ENCODE data around the gene FBXL19. TPM values are rescaled to one million over a fixed set of nuclear protein-coding genes. Genes with fewer than 3 reads are reported as not detected.

The FBXL19 gene
- total and polyA plus RNA-seq, 2 of the 8 experiments (the other 6 are each of a cell fraction or from before 2014, with no cell fraction given), result 47.2 to 72.2 TPM

GRCh38 chr16:30876867-30877266, 46.5 kb upstream of the FBXL19 start:
- Histone ChIP-seq H3K79me1 (ENCODE audit: low read depth, low read length) (no peaks in the 10 kb centered on the region; the same call in 1 of the 2 replicates), H3K18ac (ENCODE audit: extremely low read depth, low read length) (no peak overlapping the region; the same call in 1 of the 2 replicates), H2AK5ac (ENCODE audit: low read depth, low read length) (no peak overlapping the region; the same call in 1 of the 2 replicates), H3K23ac (ENCODE audit: insufficient read length) (no peak overlapping the region), H3K9ac (replicated peaks in 1 of 4; ENCODE audit: extremely low read depth in 1 of 4, low read depth in 3 of 4, low read length in 3 of 4) (no peak overlapping the region), H3K4me3 (ENCODE audit: extremely low read depth in 1 of 4, insufficient read depth in 2 of 4, low read depth in 3 of 4, low read length in 4 of 4) (peak overlapping the region in 2 of 4 experiments; percentile 61 to 90; a peak in 4 of 8 replicates), H4K5ac (ENCODE audit: insufficient read length, low read depth, low read length) (no peak overlapping the region), H2BK120ac (replicated peaks; ENCODE audit: low read depth, low read length) (no peak overlapping the region), H3K27ac (ENCODE audit: low read depth, low read length) (no peak overlapping the region), H3K14ac (ENCODE audit: insufficient read length) (no peak overlapping the region), H3K79me2 (ENCODE audit: control insufficient read depth in 1 of 2, insufficient read depth in 2 of 2, low read length in 2 of 2) (peaks cover 0 to 6% of the 10 kb centered on the region in 2 experiments; a peak in 1 of 4 replicates), H3K56ac (replicated peaks; ENCODE audit: insufficient read length, low read depth, low read length) (no peak overlapping the region), H3K23me2 (ENCODE audit: low read depth, low read length) (peaks cover 12% of the 10 kb centered on the region), H3K4ac (replicated peaks; ENCODE audit: insufficient read length, low read depth, low read length) (no peak overlapping the region), H4K20me1 (replicated peaks in 1 of 2; ENCODE audit: control insufficient read depth in 1 of 2, insufficient read depth in 2 of 2, low read length in 2 of 2) (peaks cover 0 to 3% of the 10 kb centered on the region in 2 experiments), H2AFZ (ENCODE audit: low read length) (no peak overlapping the region), H3K36me3 (ENCODE audit: control insufficient read depth in 2 of 4, insufficient read depth in 4 of 4, low read length in 3 of 4) (no peaks in the 10 kb centered on the region), H4K91ac (replicated peaks; ENCODE audit: insufficient read length, low read length) (no peak overlapping the region), H3K4me1 (replicated peaks in 1 of 4; ENCODE audit: control insufficient read depth in 3 of 4, insufficient read depth in 4 of 4, low read length in 3 of 4) (peaks cover 0 to 6% (median 3%) of the 10 kb centered on the region in 4 experiments; a peak in 5 of 7 replicates), H3K4me2 (ENCODE audit: insufficient read depth in 1 of 2, low read depth in 2 of 2, low read length in 2 of 2) (peak overlapping the region; percentile 84 to 86), H2BK12ac (ENCODE audit: low read depth, low read length) (no peak overlapping the region), H3K27me3 (replicated peaks in 1 of 4; ENCODE audit: control insufficient read depth in 3 of 4, extremely low read depth in 1 of 4, insufficient read depth in 3 of 4, low read length in 3 of 4) (peaks cover 0 to 26% (median 11%) of the 10 kb centered on the region in 4 experiments; a peak in 5 of 7 replicates), H4K8ac (ENCODE audit: extremely low read depth, insufficient read depth, low read length) (no peak overlapping the region), H3K9me3 (ENCODE audit: insufficient read depth in 2 of 2, low read depth in 1 of 2, low read length in 1 of 2) (no peaks in the 10 kb centered on the region), H2BK15ac (ENCODE audit: low read length) (no peak overlapping the region), H2BK5ac (ENCODE audit: low read depth, low read length) (peak overlapping the region; percentile 66; the same call in 1 of the 2 replicates), H2BK20ac (ENCODE audit: low read length) (no peak overlapping the region)
- CTCF ChIA-PET (ENCODE audit: partially characterized antibody), result interaction anchor here (0.7 to 10.1 kb wide), 8 partner anchors 9 to 145 kb away, joined by 3 to 49 read pairs (median 5); no protein-coding TSS in a partner anchor
- FAIRE-seq (no peak), DNase-seq (ENCODE audit: low read depth in 1 of 2, low spot score in 2 of 2) (no peak)
- POLR2A ChIA-PET (ENCODE audit: partially characterized antibody), result interaction anchor here (0.6 to 4.6 kb wide), 12 partner anchors 9 to 317 kb away, joined by 3 to 40 read pairs (median 8); partner anchors contain the start of genes BCL7C and CTF1
- 82% methylated on average over 5 of the region's 5 CpGs; no CpG with 5 or more reads in 1 of the 2 experiments for WGBS, 2 experiments (ENCODE audit: extremely low coverage in 1 of 2, insufficient coverage in 1 of 2, insufficient read length in 1 of 2, insufficient replicate concordance in 2 of 2, low coverage in 1 of 2, low lambda C conversion rate in 2 of 2, missing lambda C conversion rate in 1 of 2)
- TF ChIP-seq POLR2AphosphoS5 (IDR thresholded peaks at IDR 0.05; ENCODE audit: low read depth, low read length) (peak; percentile 57; the same call in 1 of the 2 replicates), HDAC2 (IDR thresholded peaks at IDR 0.05; ENCODE audit: borderline replicate concordance in 1 of 2, low read depth in 2 of 2, low read length in 2 of 2) (no peak), CTBP2 (IDR thresholded peaks at IDR 0.05; ENCODE audit: borderline replicate concordance, insufficient read depth, insufficient read length, low read length) (no peak), POLR2A (IDR thresholded peaks at IDR 0.05; ENCODE audit: control extremely low read depth in 1 of 2, low read depth in 2 of 2, low read length in 2 of 2) (peak in 1 of 2 experiments; percentile 57; a peak in 1 of 3 replicates), ZNF274 (IDR thresholded peaks at IDR 0.05; ENCODE audit: borderline replicate concordance, extremely low read depth, low read length) (no peak), TAF1 (IDR thresholded peaks at IDR 0.05; ENCODE audit: low read depth, low read length) (peak; percentile 48), RFX5 (IDR thresholded peaks at IDR 0.05; ENCODE audit: borderline replicate concordance, low read depth, low read length) (no peak), BRCA1 (IDR thresholded peaks at IDR 0.05; ENCODE audit: low read depth, low read length) (no peak), GTF2F1 (IDR thresholded peaks at IDR 0.05; ENCODE audit: borderline replicate concordance, low read depth, low read length) (no peak), CTCF (IDR thresholded peaks at IDR 0.05; ENCODE audit: control extremely low read depth in 1 of 3, insufficient read depth in 1 of 3, low read depth in 1 of 3, low read length in 3 of 3) (peak; percentile 14 to 36 (median 18))
